ENCODE data around the gene TMUB2.

- TF ChIP-seq CTCF (conservative IDR thresholded peaks at IDR 0.05; ENCODE audit: low read length) = no peak
- no peak for TF ChIP-seq EZH2phosphoT487 (IDR thresholded peaks at IDR 0.05; ENCODE audit: borderline replicate concordance)
Observed at GRCh38 chr17:44214896-44215295, 28.1 kb downstream of the TMUB2 start.

Measured in Loucy (cell line).